ENCODE measurements around the gene MAP4K3.
A peak's percentile ranks its signal among the peaks of the same experiment; 100 is the strongest.
"Not testable (repeated sequence)": the region's sequence is repeated elsewhere in the genome, so short reads cannot be mapped to it uniquely, and the experiment has no call there.

MAP4K3 gene

GRCh38 chr2:39409697-39410389, 27.2 kb downstream of the MAP4K3 start:
- no peak for DNase-seq

GRCh38 chr2:39408351-39409136, 28.5 kb downstream of the MAP4K3 start:
- no peak for DNase-seq

- DNase-seq = no peak
Measured at GRCh38 chr2:39407516-39408296, 29.4 kb downstream of the MAP4K3 start.

- no peak for DNase-seq
Measured at GRCh38 chr2:39405364-39405763, 31.7 kb downstream of the MAP4K3 start.

GRCh38 chr2:39403311-39403710, 33.8 kb downstream of the MAP4K3 start:
- no peak for DNase-seq

- DNase-seq = no peak
Measured at GRCh38 chr2:39401319-39401718, 35.8 kb downstream of the MAP4K3 start.

- DNase-seq = no peak
Measured at GRCh38 chr2:39399570-39399969, 37.5 kb downstream of the MAP4K3 start.

GRCh38 chr2:39395313-39395712, 41.8 kb downstream of the MAP4K3 start:
- no peak for DNase-seq

- DNase-seq = no peak
Measured at GRCh38 chr2:39394516-39394961, 42.5 kb downstream of the MAP4K3 start.

- DNase-seq = no peak
Measured at GRCh38 chr2:39392672-39393071, 44.4 kb downstream of the MAP4K3 start.

GRCh38 chr2:39390216-39390615, 46.9 kb downstream of the MAP4K3 start:
- no peak for DNase-seq

- DNase-seq = no peak
Measured at GRCh38 chr2:39386064-39386463, 51.0 kb downstream of the MAP4K3 start.

GRCh38 chr2:39385172-39385571, 51.9 kb downstream of the MAP4K3 start:
- DNase-seq = no peak

- DNase-seq = not testable (repeated sequence)
Measured at GRCh38 chr2:39384071-39384470, 53.0 kb downstream of the MAP4K3 start.

GRCh38 chr2:39383146-39383545, 53.9 kb downstream of the MAP4K3 start:
- no peak for DNase-seq

GRCh38 chr2:39381653-39382052, 55.4 kb downstream of the MAP4K3 start:
- DNase-seq = no peak

GRCh38 chr2:39380525-39381150, 56.4 kb downstream of the MAP4K3 start:
- DNase-seq = no peak

GRCh38 chr2:39379643-39380524, 57.2 kb downstream of the MAP4K3 start:
- DNase-seq = peak in 4 of 58 donors; percentile 5 to 77 (median 32)

- no peak for DNase-seq
Measured at GRCh38 chr2:39378968-39379367, 58.1 kb downstream of the MAP4K3 start.

- peak in 1 of 58 donors; percentile 23 for DNase-seq
Measured at GRCh38 chr2:39377226-39377939, 59.7 kb downstream of the MAP4K3 start.
